OCI-M1 (cell line): ENCODE measurements around the gene SMIM38.
A peak's percentile ranks its signal among the peaks of the same experiment; 100 is the strongest.

Source experiments
- DNase-seq: peaks from one replicate; lab custom pipeline; 2025; lab: John Stamatoyannopoulos, UW

The SMIM38 gene

DNA sequence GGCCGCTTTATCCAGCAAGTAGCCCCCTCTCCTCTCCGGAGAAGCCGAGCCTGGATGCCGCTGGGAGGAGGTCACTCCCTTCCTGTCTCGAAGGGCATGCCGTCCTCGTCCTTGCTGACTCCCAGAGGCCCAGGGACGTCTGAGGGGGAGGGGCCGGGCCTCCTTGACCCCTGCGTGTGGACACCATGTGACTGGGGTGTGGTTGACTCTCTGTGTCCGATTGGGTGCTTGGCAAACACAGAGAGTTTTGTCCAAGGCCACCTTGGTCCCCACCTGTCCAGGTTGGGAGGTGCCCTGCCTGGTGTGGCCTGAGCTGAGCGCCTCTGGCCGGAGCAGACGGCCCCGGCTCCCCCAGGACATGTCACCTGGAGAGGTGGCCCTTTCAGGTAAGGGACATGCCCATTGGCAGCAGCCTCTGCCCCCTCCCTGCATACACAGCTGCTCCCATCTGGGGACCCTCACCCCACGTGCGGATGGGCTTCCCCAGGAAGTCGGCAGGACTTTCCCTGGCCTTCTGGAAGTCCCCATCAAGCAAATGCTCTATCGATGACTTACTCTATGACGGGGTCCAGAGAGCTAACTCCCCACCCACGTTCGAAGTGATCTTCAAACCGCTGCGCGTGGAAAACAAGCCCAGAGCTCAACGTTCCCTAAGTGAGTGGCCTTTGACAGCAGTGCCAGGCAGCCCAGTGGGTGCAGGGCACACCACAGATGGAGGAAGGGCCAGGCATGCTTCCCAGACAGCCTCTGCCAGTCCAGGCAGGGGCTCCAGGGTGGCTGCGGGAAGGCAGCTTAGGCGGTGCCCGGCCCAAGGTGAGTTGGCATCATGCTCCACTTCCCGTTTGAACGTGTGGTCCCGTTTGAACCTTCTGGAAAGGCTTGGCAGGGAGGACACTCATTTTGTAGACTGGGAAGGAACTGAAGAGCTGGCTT lies at the start of gene SMIM38:
Gene SMIM38 (plus strand): TSS at position 634 of the 933 bp plus-strand sequence. CDS start 1,912 bp downstream, outside the sequence.
- DNase-seq = no peak

DNA sequence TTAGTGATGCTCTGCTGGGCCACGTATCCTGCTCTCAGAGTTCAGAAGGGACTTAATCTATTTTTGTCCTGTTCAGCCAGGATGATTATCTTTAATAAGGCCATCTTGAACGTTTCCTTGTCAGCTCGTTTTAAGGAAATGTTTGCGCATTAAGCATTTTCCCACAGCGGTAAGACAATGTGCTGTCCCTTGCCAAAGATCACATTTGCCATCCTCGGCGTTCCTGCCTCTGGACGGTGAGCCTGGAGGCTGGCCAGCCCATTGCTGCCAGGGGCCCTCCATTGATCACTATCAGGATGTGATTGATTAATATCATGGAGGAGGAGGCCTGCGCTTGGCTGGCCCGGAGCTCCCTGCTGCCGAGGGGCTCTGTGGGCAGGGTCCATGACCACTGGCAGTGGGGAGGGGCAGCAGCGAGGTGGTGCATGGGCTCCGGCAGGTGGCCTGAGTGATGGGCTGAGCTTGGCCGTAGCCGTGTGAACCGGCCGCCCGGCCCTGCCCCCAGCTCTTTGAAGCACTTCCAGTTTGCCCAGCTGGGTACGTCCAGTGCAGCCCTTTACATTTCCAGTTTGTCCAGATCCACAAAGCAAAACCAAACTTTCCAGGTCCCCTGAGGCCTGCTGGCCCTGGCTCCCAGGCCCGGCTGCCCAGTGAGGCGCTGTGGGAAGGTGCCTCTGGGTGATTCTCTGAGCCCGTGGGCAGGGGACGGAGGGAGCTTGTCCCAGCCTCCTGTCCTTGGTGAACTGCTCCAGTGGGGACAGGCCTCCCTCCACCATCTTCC lies 49.5 kb upstream of the SMIM38 start:
- no peak for DNase-seq

DNA sequence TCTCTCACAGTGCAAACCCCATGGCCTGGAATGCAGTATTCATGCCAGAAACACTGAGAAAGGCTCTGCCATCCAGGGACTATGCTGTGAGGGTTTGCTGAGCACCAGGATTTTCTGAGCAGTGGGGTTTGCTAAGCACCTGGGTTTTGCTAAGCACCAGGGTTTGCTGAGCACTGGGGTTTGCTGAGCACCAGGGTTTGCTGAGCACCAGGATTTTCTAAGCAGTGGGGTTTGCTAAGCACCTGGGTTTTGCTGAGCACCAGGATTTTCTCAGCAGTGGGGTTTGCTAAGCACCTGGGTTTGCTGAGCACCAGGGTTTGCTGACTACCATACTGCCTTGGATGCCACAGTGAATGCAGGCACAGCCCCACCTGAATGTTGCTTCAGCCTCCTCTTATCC lies 48.3 kb upstream of the SMIM38 start:
- DNase-seq = no peak

DNA sequence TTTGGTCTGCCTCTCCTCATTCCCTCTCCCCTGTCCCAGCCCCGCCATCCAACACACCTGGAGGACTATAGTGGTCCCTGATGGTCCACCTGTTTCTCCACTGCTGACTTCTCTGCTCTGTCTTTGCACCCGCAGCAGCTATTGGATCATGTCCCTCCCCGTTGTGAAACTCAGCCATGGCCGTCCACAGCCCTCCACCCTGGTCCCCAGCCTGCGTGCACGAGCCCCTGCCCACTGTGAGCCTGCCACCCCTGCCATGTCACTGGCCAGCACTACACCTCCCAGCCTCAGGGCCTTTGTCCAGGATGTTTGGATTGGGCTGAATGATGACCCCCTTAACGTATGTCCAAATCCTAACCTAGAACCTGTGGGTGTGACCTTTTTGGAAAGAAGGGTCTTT lies 47.7 kb upstream of the SMIM38 start:
- no peak for DNase-seq

DNA sequence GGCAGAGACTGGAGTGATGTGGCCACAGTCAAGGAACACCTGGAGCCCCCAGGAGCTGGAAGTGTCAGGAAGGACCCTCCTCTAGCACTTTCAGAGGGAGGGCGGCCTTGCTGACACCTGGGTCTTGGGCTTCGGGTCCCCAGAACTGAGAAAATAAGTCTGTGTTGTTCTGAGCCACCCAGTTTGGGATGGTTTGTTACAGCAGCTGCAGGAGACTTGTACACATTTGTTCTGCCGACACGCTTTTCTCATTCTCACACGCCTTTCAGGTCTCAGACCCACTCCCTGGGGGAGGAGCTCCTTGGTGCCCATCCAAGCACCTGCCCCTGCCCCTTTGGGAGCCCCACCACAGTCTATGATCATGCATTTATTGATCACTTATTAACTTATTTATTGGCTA lies 47.2 kb upstream of the SMIM38 start:
- no peak for DNase-seq

DNA sequence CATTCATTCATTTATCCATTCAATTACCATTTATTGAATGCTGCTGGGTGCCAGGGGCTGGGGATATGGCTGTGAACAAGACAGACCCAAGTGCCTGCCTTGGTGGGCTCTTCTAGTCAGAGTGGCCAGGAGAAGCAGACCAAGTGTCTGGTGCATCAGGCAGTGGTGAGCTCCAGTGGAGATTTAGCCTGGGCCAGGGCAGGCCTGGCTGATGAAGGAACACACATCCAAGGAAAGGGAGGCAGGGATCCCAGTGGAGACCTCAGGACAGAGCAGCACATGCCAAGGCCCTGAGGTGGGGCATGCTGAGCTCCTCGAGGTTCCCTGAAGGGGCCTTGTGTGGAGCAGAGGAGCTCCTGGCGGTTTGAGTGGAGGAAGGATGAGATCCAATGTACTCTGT lies 46.6 kb upstream of the SMIM38 start:
- no peak for DNase-seq

DNA sequence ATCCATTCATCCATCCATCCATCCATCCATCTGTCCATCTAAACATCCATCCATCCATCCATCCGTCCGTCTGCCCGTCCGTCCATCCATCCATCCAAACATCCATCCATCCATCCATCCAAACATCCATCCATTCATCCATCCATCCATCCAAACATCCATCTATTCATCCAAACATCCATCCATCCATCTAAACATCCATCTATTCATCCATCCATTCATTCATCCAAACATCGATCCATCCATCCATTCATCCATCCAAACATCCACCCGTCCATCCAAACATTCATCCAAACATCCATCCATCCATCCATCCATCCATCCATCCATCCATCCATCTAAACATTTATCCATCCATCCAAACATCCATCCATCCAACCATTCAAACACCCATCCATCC lies 45.3 kb upstream of the SMIM38 start:
- DNase-seq = no peak

DNA sequence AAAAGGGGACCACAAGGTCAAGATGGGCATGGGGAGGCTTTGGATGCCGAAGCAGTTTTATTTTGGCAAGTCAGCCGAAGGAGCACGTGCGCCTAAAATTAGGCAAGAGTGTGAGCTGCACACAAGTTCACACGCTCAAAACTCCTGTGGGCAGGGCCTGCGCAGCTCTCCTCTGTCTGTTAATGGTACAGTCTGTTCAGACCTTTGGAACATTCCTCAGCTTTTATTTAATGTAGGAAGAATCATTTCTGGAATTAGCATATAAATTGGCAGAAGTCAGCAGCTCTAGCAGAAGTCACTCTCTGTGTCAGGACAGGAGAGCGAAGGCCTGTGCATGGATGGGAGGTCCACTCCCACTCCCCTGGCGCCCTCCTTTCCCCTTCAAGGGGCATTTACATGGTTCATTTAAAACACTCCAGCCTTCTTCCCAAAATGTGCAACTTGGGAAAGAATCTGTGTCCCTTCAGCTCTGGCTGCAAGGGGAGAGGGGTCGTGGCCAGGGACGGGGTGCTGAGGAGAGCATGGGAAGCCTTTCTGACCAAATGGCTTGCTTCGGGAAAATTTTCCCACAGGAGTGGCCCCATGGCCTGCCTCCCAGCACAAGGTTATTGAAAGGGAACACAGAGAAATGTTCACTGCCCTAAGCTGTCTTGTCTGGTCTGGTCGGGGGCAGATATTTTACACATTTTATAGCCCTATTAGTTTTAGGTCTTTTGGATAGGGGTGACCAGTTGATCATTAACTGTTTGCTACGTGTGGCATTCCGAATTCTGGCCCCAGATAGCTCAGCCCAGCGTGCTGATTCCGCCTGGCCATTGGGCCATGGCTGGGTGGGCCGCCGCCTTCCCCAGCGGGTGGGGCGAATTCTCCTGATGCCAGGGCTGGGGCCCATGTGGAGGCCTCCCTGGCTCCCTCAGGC lies 43.9 kb upstream of the SMIM38 start:
- no peak for DNase-seq

DNA sequence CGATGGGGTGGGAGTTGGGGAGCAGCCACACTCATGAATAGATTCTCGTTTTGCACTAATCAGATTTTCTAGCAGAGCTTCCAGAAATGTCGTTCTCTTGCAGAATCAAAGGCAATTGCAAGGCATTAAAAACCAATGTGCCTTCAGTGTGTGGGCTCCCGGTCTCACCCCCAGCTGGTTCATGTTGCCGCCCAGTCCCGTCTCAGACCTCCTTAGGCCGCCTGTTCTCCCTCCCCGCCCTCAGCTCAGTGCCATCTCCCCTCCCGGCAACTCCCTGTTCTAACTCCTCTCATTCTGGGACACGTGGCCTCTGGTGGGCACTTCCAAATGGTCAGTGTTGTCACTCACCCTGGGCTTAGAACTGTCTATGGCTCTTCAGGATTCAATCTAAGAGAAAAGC lies 42.5 kb upstream of the SMIM38 start:
- no peak for DNase-seq

DNA sequence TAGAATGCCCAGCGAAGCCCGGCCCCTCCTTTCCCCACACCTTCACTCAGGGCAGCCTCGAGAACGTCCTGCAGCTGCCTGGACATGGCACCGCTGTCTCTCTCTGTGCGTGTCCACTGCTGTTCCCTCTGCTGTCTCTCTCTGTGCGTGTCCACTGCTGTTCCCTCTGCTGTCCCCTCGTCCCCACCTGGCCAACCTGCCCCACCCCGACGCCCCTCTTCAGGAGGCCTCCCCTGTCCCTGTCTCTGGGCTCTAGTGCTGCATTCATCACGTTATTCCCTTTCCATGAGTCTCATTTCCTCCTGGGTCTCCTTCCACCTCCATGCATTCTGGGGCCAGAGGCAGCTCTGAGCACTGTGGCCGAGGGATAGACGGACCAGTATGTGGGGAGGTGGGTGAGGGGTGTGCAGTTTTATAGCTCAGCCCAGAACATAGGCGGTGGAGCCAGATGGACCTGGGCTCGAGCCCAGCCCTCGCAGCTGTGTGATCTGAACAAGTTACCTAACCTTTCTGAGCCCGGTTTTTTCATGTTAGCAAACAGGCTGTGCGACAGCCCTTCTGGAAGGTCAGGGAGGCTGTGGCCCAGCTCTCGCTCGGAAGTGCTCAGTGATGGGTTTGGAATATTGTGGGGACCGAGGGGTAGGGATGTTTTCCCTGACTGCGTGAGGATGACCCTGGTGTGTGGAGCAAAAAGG lies 41.9 kb upstream of the SMIM38 start:
- DNase-seq = no peak

DNA sequence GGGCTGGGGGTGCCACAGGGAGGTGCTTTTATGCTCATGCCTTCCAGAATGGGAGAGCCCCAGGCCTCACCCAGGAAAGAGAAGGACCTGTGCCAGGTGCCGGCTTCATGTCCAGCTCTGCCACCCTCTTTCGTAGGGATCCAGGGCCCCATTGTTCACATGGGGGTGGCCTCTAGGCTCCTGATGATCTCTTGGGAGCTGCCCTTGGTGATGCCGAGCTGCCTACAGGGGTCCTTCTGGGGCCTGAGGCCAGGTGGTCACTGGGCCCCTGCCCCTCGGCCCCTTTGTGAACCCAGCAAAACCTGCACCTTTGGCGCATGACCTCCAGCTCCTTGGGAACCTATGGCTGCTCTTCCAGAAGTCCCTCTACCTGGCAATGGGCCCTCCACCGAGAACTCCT lies 41.4 kb upstream of the SMIM38 start:
- no peak for DNase-seq

DNA sequence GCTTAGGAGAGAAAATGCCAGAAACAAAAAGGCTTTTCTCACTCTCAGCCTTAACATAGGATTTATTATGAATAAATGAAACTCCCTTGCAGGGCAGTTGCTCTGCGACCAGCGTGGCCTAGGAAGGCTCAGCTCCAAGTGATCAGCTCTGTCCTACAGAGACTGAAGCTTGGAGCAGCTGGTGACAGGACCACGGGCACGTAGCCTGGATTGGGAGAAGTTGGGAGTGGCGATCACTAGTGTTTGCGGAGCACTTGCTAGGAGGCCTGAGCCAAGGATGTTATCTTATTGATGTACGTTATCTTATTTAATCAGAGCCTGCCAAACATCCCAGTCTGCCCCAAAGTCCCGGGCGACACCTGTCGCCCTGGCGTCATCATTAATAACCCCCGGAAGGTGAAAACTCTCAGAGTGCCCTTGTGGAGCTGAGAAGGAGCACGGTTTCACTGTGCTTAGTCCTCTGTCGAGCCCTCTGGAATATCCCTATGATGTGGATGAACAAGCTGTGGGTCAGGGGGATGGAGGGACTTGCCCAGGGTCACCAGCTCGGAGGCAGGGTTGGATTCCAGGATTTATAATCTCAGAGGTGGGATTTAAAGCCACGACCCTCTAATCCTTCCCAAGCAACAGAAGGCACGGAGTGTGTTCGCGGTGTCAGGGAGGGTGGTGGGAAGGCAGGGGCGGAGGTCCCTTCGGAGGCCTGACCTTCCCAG lies 40.8 kb upstream of the SMIM38 start:
- DNase-seq = no peak

DNA sequence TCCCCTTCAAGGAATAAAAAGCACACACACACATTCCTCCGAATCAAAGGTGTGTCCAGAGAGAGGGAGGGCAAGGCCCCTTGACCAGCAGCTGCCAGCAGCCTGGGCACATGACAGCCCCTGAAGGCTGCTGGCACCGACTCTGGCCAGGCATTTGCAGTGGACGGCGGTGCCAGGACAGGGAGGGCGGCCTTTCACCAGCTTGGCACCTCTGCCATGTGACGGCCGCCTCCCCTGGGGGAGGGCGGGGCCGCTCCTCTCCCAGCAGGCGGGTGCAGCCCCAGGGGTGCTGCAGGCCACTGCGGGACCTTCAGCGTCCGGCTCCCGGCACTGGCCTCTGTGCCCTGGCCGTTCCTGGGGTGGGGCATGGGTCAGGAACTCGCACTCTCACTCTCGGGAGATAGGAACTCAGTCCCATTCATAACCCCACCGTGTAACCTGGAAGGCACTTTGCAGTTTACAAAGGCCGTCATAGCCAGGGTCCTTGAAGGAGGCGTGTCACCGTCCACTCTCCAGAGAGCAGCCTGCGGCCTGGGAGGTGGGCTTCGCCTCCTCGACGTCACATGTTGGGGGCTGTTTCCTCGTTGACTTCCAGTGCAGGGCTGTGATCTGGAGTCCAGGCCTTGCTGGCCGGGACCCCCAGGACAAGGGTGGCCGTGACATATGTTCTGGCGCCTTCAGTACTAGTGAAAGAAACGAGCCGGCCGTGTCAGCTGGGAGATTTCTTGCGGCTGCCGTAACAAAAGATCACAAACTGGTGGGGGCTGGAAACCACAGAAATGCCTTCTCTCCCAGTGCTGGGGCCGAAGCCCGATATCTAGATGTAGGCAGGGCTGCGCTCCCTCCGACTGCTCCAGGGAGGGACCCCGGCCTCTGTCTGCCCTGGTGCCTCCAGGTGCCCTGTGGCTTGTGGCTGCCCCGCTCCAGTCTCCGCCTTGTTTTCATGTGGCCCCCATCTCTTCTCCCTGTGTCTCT lies 39.9 kb upstream of the SMIM38 start:
- DNase-seq = peak; percentile 70

DNA sequence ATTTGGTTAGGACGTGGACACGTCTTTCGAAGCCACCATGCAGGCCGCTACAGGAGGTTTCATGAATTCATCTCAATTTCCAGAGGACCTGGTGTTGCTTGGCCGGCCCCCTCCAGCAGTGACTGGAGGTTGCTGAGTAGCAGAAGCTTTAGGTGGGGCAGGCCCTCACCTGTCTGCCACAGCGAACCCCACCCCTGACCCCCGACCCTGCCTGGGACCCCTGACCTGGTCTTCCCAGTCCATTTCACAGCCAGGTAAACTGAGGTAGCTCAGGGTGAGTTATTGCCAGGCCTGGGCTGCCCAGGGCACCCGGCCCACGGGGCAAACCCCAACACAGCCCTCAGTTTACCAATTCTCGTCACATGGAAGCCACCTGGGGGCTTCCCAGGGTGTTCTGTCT lies 39.1 kb upstream of the SMIM38 start:
- DNase-seq = no peak

DNA sequence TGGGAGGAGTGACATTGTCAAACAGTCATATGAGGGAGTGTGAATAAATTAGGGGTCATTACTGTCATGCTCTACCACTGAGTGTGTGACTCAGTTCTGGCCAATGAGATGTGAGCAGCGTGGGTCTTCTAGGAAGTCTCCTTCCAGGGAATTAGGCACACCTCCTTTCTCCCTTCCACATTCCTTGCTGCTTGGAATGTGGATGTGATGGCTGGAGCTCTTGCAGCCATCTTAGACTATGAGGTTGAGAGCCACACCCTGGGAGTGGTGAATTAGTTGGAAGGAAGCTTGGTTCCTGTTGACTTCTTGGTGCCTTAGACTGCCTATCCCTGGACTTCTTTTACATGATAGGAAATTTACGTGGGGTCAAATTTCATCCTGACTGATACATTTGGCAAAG lies 36.5 kb upstream of the SMIM38 start:
- DNase-seq = no peak

DNA sequence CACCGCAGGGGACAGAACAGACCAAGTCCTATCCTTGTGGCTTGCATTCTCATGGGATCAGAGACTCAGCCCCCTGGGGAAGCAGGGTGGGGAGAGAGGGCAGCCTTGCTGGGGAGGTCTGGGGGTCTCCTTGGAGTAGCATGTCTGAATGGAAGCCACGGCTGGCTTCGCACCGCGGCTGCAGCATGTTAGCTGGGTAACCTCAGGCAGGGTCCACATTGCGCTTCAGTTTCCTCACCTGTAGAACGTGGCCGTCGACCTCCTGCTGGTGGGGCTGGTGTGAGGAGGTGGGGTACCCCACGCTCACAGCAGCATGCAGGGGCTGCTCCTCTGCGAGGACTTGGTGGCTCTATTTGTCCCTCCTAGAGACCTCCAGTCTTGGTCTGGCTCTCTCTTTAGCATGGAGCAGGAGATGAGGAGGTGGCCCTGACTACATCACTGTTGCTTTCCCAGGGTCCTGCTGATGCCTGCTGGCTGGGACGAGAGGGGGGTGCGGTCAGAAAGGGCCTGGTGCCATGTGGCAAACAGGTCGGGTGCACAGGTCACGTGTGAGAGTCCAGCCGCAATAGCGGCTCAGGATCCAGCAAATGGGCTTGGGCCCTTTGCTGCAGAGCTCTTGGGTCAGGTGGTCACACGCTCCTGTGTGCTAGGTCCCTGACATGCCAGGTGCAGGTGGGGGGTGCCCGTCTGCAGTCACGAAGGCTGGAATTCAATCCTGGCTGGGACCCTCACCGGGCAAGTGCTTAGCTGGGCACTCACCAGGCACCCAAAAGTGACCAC lies 35.4 kb upstream of the SMIM38 start:
- DNase-seq = no peak

DNA sequence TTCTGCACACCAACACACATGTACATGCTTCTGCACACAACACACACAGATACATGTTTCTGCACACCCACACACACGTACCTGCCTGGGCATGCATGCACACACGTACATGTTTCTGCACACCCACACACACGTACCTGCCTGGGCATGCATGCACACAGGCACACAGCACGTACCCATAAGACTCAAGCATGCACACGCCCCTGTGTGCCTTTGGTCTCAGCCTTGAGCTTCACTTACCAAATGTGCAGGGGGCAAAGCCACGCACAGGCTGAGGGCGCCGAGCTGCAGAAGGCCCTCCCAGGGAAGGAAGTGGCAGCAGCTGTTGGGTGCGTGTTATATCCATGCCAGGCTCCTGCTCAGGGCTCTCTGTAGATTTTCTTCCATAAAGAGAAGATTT lies 34.7 kb upstream of the SMIM38 start:
- DNase-seq = no peak

DNA sequence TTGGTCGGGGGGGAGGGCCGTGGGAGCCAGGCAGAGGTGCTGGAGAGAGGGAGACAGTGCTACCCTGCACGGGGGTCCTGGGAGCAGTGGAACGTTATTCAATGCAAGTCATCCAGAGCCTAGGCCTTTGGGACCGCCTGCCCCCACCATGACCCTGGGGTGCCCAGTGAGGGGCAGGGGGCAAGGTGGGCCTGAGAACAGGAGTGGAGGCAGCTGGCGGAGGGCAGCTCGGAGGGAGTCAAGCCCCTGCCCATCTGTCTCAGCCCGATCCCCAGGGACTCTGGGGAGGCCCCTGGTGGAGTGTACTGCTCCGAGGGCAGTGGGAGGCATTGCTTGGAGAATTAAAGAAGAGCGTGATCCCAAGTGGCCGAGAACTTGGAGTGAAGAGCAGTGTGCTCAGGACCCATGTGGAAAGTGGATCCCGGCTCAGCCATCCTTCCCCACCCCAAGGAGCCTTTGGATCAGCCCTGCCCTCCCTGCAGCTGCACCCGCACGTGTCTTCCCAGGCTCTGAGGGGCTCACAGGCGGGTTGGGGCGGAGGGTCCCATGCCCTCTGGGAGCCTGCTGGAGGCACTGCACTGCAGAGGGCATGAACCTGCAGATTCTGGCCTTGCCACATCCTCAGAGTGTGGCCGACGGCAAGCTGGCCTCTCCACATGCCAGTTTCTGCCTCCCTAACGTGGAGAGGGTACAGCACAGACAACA lies 34.0 kb upstream of the SMIM38 start:
- no peak for DNase-seq
